GM23338 (cell line): ENCODE measurements around the gene ZBTB48. TPM values are rescaled to one million over a fixed set of nuclear protein-coding genes. Genes with fewer than 3 reads are reported as not detected.

Experiments used
- ATAC-seq: fragments of 200-7000 bp; cut with Tn5 transposase; 3 replicates; pipeline ENCODE4 v1.9.1; 2020
- DNase-seq: peaks from one replicate; pipeline ENCODE4 v3.0.0-alpha.2; 2015; ENCODE audit warnings: low spot score
- H2AFZ ChIP-seq: fragments of 200-600 bp; sonication (generic); 2 replicates; pipeline ENCODE4 v1.8.0; 2016; ENCODE audit warnings: antibody characterized with exemption, mild to moderate bottlenecking, moderate library complexity
- H3F3A ChIP-seq: fragments of 200-600 bp; sonication (generic); replicated peaks from 2 replicates; pipeline ENCODE4 v1.8.0; 2017; ENCODE audit warnings: antibody characterized with exemption, mixed run types, low read depth
- H3K27ac ChIP-seq: fragments of 200-600 bp; sonication (generic); 2 replicates; pipeline ENCODE4 v1.6.1; 2016; ENCODE audit warnings: low read depth
- H3K27me3 ChIP-seq: fragments of 200-600 bp; sonication (generic); 2 replicates; pipeline ENCODE4 v1.8.0; 2016; ENCODE audit warnings: mild to moderate bottlenecking, mixed run types, moderate library complexity; ENCODE audit not compliant: insufficient read depth
- H3K36me3 ChIP-seq: fragments of 200-600 bp; sonication (generic); 2 replicates; pipeline ENCODE4 v1.8.0; 2016; ENCODE audit warnings: mild to moderate bottlenecking; ENCODE audit not compliant: insufficient read depth
- H3K4me1 ChIP-seq: fragments of 200-600 bp; sonication (generic); 2 replicates; pipeline ENCODE4 v1.8.0; 2016; ENCODE audit warnings: mild to moderate bottlenecking, moderate library complexity; ENCODE audit not compliant: insufficient read depth
- H3K4me2 ChIP-seq: fragments of 200-600 bp; sonication (generic); 2 replicates; pipeline ENCODE4 v1.7.1; 2017; ENCODE audit warnings: mixed run types
- H3K4me3 ChIP-seq: fragments of 200-600 bp; sonication (generic); 2 replicates; pipeline ENCODE4 v1.6.1; 2016; ENCODE audit warnings: mixed run types
- H3K79me2 ChIP-seq: fragments of 200-600 bp; sonication (generic); replicated peaks from 2 replicates; pipeline ENCODE4 v1.8.0; 2017; ENCODE audit warnings: mild to moderate bottlenecking; ENCODE audit not compliant: insufficient read depth
- H3K9me2 ChIP-seq: fragments of 200-600 bp; sonication (generic); 2 replicates; pipeline ENCODE4 v1.8.0; 2017; ENCODE audit not compliant: insufficient read depth
- H4K20me1 ChIP-seq: fragments of 200-600 bp; sonication (generic); replicated peaks from 2 replicates; pipeline ENCODE4 v1.8.0; 2017; ENCODE audit warnings: mild to moderate bottlenecking; ENCODE audit not compliant: insufficient read depth
- H3K27ac Mint-ChIP-seq: 2 replicates; pipeline ENCODE4 v1.8.0; 2020; ENCODE audit warnings: inconsistent platforms, mild to moderate bottlenecking, moderate library complexity, mixed read lengths
- H3K27me3 Mint-ChIP-seq: 3 replicates; pipeline ENCODE4 v1.8.0; 2022; ENCODE audit warnings: low read depth, mild to moderate bottlenecking, moderate library complexity, mixed read lengths, inconsistent platforms; ENCODE audit not compliant: insufficient read depth, poor library complexity
- H3K36me3 Mint-ChIP-seq: 3 replicates; pipeline ENCODE4 v1.8.0; 2021; ENCODE audit warnings: low read depth, mild to moderate bottlenecking, inconsistent platforms, moderate library complexity, mixed read lengths
- H3K4me1 Mint-ChIP-seq: 3 replicates; pipeline ENCODE4 v1.8.0; 2020; ENCODE audit warnings: mild to moderate bottlenecking, inconsistent platforms, mixed read lengths
- H3K4me3 Mint-ChIP-seq: 3 replicates; pipeline ENCODE4 v1.8.0; 2021; ENCODE audit warnings: moderate library complexity, mild to moderate bottlenecking, inconsistent platforms, mixed read lengths
- H3K9me3 Mint-ChIP-seq: 3 replicates; pipeline ENCODE4 v1.8.0; 2020; ENCODE audit warnings: moderate library complexity, mild to moderate bottlenecking, inconsistent platforms, mixed read lengths
- CREB1 ChIP-seq: fragments of 250-450 bp; sonication (Bioruptor Pico); IDR thresholded peaks from 2 replicates; pipeline ENCODE4 v1.5.0; 2020; ENCODE audit warnings: low read depth, mild to moderate bottlenecking, moderate library complexity
- EZH2 ChIP-seq: fragments of 200-600 bp; sonication (generic); IDR thresholded peaks from one replicate; pipeline ENCODE4 v1.8.0; 2017; ENCODE audit warnings: antibody characterized with exemption, mild to moderate bottlenecking, low read depth; ENCODE audit not compliant: unreplicated experiment
- EZH2phosphoT487 ChIP-seq: fragments of 200-600 bp; sonication (generic); IDR thresholded peaks from one replicate; pipeline ENCODE4 v1.8.1; 2018; ENCODE audit warnings: antibody characterized with exemption; ENCODE audit not compliant: unreplicated experiment
- JUNB ChIP-seq: IDR thresholded peaks from one replicate; pipeline ENCODE4 v1.6.1; 2016; ENCODE audit warnings: antibody characterized with exemption; ENCODE audit not compliant: unreplicated experiment
- NANOG ChIP-seq: IDR thresholded peaks from 2 replicates; pipeline ENCODE4 v1.6.1; 2016; ENCODE audit warnings: antibody characterized with exemption, borderline replicate concordance
- POLR2AphosphoS5 ChIP-seq: IDR thresholded peaks from 2 replicates; pipeline ENCODE4 v1.6.1; 2016; ENCODE audit warnings: antibody characterized with exemption, low read depth
- STAT1 ChIP-seq: IDR thresholded peaks from one replicate; pipeline ENCODE4 v1.6.1; 2016; ENCODE audit warnings: antibody characterized with exemption; ENCODE audit not compliant: unreplicated experiment
- ZNF331 ChIP-seq: fragments of 250-450 bp; sonication (Bioruptor Pico); IDR thresholded peaks from 2 replicates; pipeline ENCODE4 v1.5.0; 2020; ENCODE audit warnings: low read depth, mild to moderate bottlenecking, moderate library complexity
- polyA plus RNA-seq: library from polyadenylated mRNA; unstranded; fragments of >200 nt; fragmentation: Nextera tagmentation; extraction: Ambion mirVana; gene quantifications from 2 replicates; pipeline ENCODE4 v1.2.1, GENCODE V29; 2016
- total RNA-seq: library from RNA; depleted of rRNA; stranded (reverse); fragments of >200 nt; shearing (Covaris generic); gene quantifications from 2 replicates; pipeline ENCODE4 v1.2.3, GENCODE V29; 2014
- TF ChIP-seq, protein P1 (sequence below): IDR thresholded peaks from one replicate; pipeline ENCODE4 v1.6.1; 2018; ENCODE audit warnings: antibody characterized with exemption; ENCODE audit not compliant: unreplicated experiment
- TF ChIP-seq, protein P2 (sequence below): fragments of 250-450 bp; sonication (Bioruptor Pico); IDR thresholded peaks from 2 replicates; pipeline ENCODE4 v1.5.0; 2020; ENCODE audit warnings: mild to moderate bottlenecking, moderate library complexity
- TF ChIP-seq, protein P3 (sequence below), 2 experiments: fragments of 200-600 bp in 1 of 2; sonication (generic) in 1 of 2; conservative IDR thresholded peaks; 2 replicates each; pipeline versions ENCODE4 v1.5.1 to v1.6.1; 2016 to 2017; ENCODE audit warnings: antibody characterized with exemption in 2 of 2, low read depth in 2 of 2, mild to moderate bottlenecking in 2 of 2, moderate library complexity in 1 of 2

Gene ZBTB48
- total and polyA plus RNA-seq, 2 experiments from 2014 or later, result 17.3 to 25.5 TPM

DNA sequence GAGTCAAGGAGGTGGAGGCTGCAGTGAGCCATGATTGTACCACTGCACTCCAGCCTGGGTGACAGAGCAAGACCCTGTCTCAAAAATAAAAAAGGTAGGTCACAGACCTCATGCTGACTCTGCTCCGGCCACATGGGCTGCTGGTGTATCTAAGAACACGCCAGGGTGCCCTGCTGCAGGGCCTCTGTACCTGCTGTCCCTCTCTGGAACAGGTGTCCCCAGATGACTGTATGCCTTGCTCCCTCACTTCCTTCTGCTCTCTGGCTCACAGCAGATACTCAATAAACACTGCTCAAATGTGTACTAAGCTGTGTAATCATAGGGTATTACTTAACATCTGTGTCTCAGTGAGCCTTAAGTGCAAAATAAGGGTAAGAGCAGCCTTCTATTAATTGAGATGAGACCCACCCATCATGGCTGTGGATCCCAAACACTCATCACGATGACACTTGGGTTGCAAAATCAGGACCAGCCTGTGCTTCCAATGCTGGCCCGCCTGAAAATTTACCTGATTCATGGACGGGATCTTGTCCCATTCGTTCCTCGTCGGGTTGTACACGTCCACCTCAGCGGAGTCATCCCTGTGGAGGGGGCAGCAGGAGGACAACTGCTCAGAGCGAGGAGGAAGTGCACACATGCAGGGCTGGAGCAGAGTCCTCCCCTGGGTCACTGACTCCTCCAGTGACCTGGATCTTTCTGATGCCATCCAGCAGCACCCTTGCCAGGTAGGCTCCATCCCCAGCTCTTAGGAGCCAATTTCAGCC, 15.4 kb downstream of the ZBTB48 start (continued):
- TF ChIP-seq, protein P1, sequence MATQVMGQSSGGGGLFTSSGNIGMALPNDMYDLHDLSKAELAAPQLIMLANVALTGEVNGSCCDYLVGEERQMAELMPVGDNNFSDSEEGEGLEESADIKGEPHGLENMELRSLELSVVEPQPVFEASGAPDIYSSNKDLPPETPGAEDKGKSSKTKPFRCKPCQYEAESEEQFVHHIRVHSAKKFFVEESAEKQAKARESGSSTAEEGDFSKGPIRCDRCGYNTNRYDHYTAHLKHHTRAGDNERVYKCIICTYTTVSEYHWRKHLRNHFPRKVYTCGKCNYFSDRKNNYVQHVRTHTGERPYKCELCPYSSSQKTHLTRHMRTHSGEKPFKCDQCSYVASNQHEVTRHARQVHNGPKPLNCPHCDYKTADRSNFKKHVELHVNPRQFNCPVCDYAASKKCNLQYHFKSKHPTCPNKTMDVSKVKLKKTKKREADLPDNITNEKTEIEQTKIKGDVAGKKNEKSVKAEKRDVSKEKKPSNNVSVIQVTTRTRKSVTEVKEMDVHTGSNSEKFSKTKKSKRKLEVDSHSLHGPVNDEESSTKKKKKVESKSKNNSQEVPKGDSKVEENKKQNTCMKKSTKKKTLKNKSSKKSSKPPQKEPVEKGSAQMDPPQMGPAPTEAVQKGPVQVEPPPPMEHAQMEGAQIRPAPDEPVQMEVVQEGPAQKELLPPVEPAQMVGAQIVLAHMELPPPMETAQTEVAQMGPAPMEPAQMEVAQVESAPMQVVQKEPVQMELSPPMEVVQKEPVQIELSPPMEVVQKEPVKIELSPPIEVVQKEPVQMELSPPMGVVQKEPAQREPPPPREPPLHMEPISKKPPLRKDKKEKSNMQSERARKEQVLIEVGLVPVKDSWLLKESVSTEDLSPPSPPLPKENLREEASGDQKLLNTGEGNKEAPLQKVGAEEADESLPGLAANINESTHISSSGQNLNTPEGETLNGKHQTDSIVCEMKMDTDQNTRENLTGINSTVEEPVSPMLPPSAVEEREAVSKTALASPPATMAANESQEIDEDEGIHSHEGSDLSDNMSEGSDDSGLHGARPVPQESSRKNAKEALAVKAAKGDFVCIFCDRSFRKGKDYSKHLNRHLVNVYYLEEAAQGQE, result no peak
- TF ChIP-seq EZH2phosphoT487, result no peak
- no peak for TF ChIP-seq ZNF331 (CRISPR knock-in tag)
- TF ChIP-seq STAT1, result no peak
- no peak for TF ChIP-seq EZH2

DNA sequence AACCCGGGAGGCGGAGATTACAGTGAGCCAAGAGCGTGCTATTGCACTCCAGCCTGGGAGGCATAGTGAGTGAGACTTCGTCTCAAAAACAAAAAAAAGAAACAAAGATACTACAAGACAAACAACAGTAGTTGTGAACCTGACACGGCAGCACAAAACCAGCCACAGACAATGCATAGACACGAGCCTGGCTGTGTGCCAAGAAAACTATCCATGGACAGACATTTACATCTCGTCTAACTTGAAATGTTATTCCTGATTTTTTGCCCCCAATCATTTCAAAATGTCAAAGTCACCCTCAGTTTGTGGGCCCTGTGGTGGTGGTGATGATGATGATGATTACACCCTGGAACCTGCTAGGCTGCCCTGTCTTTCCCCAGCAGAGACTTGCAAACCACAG, 16.6 kb downstream of the ZBTB48 start:
- no peak overlapping the region for H3K27ac Mint-ChIP-seq
- Histone ChIP-seq H2AFZ (no peak overlapping the region), H3K79me2 (peaks cover 51% of the 10 kb centered on the region), H3K27ac (no peak overlapping the region), H3K27me3 (peaks cover 1% of the 10 kb centered on the region; the same call in 1 of the 2 replicates), H3K4me3 (no peak overlapping the region), H3K36me3 (peaks cover 9% of the 10 kb centered on the region), H3K4me1 (peaks cover 9% of the 10 kb centered on the region), H3F3A (no peaks in the 10 kb centered on the region; the same call in 1 of the 2 replicates), H3K4me2 (no peak overlapping the region), H4K20me1 (peaks cover 60% of the 10 kb centered on the region), H3K9me2 (no peaks in the 10 kb centered on the region)
- TF ChIP-seq ZNF331 (CRISPR knock-in tag) (no peak), POLR2AphosphoS5 (no peak), CREB1 (CRISPR knock-in tag) (no peak), JUNB (no peak), EZH2phosphoT487 (no peak), NANOG (no peak)
- TF ChIP-seq, protein P2, sequence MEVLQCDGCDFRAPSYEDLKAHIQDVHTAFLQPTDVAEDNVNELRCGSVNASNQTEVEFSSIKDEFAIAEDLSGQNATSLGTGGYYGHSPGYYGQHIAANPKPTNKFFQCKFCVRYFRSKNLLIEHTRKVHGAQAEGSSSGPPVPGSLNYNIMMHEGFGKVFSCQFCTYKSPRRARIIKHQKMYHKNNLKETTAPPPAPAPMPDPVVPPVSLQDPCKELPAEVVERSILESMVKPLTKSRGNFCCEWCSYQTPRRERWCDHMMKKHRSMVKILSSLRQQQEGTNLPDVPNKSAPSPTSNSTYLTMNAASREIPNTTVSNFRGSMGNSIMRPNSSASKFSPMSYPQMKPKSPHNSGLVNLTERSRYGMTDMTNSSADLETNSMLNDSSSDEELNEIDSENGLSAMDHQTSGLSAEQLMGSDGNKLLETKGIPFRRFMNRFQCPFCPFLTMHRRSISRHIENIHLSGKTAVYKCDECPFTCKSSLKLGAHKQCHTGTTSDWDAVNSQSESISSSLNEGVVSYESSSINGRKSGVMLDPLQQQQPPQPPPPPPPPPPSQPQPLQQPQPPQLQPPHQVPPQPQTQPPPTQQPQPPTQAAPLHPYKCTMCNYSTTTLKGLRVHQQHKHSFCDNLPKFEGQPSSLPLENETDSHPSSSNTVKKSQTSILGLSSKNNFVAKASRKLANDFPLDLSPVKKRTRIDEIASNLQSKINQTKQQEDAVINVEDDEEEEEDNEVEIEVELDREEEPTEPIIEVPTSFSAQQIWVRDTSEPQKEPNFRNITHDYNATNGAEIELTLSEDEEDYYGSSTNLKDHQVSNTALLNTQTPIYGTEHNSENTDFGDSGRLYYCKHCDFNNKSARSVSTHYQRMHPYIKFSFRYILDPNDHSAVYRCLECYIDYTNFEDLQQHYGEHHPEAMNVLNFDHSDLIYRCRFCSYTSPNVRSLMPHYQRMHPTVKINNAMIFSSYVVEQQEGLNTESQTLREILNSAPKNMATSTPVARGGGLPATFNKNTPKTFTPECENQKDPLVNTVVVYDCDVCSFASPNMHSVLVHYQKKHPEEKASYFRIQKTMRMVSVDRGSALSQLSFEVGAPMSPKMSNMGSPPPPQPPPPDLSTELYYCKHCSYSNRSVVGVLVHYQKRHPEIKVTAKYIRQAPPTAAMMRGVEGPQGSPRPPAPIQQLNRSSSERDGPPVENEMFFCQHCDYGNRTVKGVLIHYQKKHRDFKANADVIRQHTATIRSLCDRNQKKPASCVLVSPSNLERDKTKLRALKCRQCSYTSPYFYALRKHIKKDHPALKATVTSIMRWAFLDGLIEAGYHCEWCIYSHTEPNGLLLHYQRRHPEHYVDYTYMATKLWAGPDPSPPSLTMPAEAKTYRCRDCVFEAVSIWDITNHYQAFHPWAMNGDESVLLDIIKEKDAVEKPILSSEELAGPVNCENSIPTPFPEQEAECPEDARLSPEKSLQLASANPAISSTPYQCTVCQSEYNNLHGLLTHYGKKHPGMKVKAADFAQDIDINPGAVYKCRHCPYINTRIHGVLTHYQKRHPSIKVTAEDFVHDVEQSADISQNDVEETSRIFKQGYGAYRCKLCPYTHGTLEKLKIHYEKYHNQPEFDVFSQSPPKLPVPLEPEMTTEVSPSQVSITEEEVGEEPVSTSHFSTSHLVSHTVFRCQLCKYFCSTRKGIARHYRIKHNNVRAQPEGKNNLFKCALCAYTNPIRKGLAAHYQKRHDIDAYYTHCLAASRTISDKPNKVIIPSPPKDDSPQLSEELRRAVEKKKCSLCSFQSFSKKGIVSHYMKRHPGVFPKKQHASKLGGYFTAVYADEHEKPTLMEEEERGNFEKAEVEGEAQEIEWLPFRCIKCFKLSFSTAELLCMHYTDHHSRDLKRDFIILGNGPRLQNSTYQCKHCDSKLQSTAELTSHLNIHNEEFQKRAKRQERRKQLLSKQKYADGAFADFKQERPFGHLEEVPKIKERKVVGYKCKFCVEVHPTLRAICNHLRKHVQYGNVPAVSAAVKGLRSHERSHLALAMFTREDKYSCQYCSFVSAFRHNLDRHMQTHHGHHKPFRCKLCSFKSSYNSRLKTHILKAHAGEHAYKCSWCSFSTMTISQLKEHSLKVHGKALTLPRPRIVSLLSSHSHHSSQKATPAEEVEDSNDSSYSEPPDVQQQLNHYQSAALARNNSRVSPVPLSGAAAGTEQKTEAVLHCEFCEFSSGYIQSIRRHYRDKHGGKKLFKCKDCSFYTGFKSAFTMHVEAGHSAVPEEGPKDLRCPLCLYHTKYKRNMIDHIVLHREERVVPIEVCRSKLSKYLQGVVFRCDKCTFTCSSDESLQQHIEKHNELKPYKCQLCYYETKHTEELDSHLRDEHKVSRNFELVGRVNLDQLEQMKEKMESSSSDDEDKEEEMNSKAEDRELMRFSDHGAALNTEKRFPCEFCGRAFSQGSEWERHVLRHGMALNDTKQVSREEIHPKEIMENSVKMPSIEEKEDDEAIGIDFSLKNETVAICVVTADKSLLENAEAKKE, result no peak
- TF ChIP-seq, protein P3, sequence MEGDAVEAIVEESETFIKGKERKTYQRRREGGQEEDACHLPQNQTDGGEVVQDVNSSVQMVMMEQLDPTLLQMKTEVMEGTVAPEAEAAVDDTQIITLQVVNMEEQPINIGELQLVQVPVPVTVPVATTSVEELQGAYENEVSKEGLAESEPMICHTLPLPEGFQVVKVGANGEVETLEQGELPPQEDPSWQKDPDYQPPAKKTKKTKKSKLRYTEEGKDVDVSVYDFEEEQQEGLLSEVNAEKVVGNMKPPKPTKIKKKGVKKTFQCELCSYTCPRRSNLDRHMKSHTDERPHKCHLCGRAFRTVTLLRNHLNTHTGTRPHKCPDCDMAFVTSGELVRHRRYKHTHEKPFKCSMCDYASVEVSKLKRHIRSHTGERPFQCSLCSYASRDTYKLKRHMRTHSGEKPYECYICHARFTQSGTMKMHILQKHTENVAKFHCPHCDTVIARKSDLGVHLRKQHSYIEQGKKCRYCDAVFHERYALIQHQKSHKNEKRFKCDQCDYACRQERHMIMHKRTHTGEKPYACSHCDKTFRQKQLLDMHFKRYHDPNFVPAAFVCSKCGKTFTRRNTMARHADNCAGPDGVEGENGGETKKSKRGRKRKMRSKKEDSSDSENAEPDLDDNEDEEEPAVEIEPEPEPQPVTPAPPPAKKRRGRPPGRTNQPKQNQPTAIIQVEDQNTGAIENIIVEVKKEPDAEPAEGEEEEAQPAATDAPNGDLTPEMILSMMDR (conservative IDR thresholded peaks at IDR 0.05; ENCODE audit: low read depth in 2 of 2), result no peak
- peaks cover 11% of the 10 kb centered on the region; the same call in 2 of the 3 replicates for H3K4me1 Mint-ChIP-seq
- peaks cover 70% of the 10 kb centered on the region for H3K36me3 Mint-ChIP-seq
- ATAC-seq (no peak), DNase-seq (no peak)
- no peaks in the 10 kb centered on the region for H3K9me3 Mint-ChIP-seq
- H3K27me3 Mint-ChIP-seq, result peaks cover 12% of the 10 kb centered on the region
- no peak overlapping the region for H3K4me3 Mint-ChIP-seq
